A549 (cell line): Measurements from ENCODE around the gene NHLH1.

Experiments
- BHLHE40 ChIP-seq: IDR thresholded peaks from 2 replicates; pipeline ENCODE4 v1.6.1; 2012; ENCODE audit warnings: low read depth, low read length, inconsistent platforms
- CBX2 ChIP-seq: fragments of 200-600 bp; sonication (generic); IDR thresholded peaks from 2 replicates; pipeline ENCODE4 v1.6.1; 2016; ENCODE audit warnings: low read depth, mild to moderate bottlenecking, borderline replicate concordance
- CEBPB ChIP-seq, 2 experiments: fragments of >200 bp in 1 of 2; sonication (Bioruptor Twin) in 1 of 2; formaldehyde crosslinking in 1 of 2; IDR thresholded peaks; 2 replicates each; pipeline ENCODE4 v1.6.1; 2012 to 2016
- CHD2 ChIP-seq: fragments of 150-350 bp; IDR thresholded peaks from 2 replicates; pipeline ENCODE4 v1.6.1; 2014; ENCODE audit warnings: low read length; ENCODE audit not compliant: partially characterized antibody
- CTCF ChIP-seq: fragments of >200 bp; sonication (Bioruptor Twin); formaldehyde crosslinking; IDR thresholded peaks from 3 replicates; pipeline ENCODE4 v1.5.1; 2016
- JUNB ChIP-seq: fragments of >200 bp; sonication (Bioruptor Twin); formaldehyde crosslinking; IDR thresholded peaks from 2 replicates; pipeline ENCODE4 v1.6.1; 2016
- KDM5A ChIP-seq: fragments of 200-600 bp; sonication (generic); IDR thresholded peaks from 2 replicates; pipeline ENCODE4 v1.6.1; 2016; ENCODE audit warnings: antibody characterized with exemption, mild to moderate bottlenecking
- MAX ChIP-seq: IDR thresholded peaks from 2 replicates; pipeline ENCODE4 v1.6.1; 2012
- POLR2A ChIP-seq: IDR thresholded peaks from 2 replicates; pipeline ENCODE4 v1.6.1; 2012; ENCODE audit warnings: mild to moderate bottlenecking, low read length
- POLR2AphosphoS2 ChIP-seq: conservative IDR thresholded peaks from 2 replicates; pipeline ENCODE4 v1.6.1; 2012; ENCODE audit warnings: low read length, improper control_type of control experiment, inconsistent platforms
- REST ChIP-seq: fragments of 200-600 bp; sonication (generic); IDR thresholded peaks from 2 replicates; pipeline ENCODE4 v1.6.1; 2016; ENCODE audit warnings: antibody characterized with exemption, mild to moderate bottlenecking, moderate library complexity
- ZFP36 ChIP-seq: fragments of 450-650 bp; IDR thresholded peaks from 2 replicates; pipeline ENCODE4 v1.6.1; 2014; ENCODE audit warnings: borderline replicate concordance; ENCODE audit not compliant: partially characterized antibody

- no peak for TF ChIP-seq KDM5A
- no peak for TF ChIP-seq CTCF
- no peak for TF ChIP-seq POLR2A
- no peak for TF ChIP-seq CHD2
- no peak for TF ChIP-seq REST
- TF ChIP-seq BHLHE40: no peak
- no peak for TF ChIP-seq CBX2
- TF ChIP-seq MAX: no peak
- no peak for TF ChIP-seq CEBPB (IDR thresholded peaks at IDR 0.05)
- TF ChIP-seq POLR2AphosphoS2: no peak
- TF ChIP-seq JUNB: no peak
- TF ChIP-seq ZFP36: no peak
Observed at GRCh38 chr1:160353223-160353622, 13.6 kb upstream of the NHLH1 start.
